ENCODE results near the gene MEP1A.
"Not testable (repeated sequence)": the region's sequence is repeated elsewhere in the genome, so short reads cannot be mapped to it uniquely, and the experiment has no call there.

MEP1A gene

GRCh38 chr6:46838033-46838432 is 44.8 kb downstream of the MEP1A start:
- no peak for DNase-seq

- DNase-seq = not testable (repeated sequence)
Measured at GRCh38 chr6:46842252-46842846, 49.2 kb downstream of the MEP1A start.

GRCh38 chr6:46845126-46845525 is 51.9 kb downstream of the MEP1A start:
- no peak for DNase-seq

- DNase-seq = peak; percentile 4 to 44 (median 28)
Measured at GRCh38 chr6:46848684-46849360, 55.6 kb downstream of the MEP1A start.

GRCh38 chr6:46849361-46849690 is 56.1 kb downstream of the MEP1A start:
- no peak for DNase-seq

- DNase-seq = no peak
Measured at GRCh38 chr6:46850792-46851191, 57.6 kb downstream of the MEP1A start.

GRCh38 chr6:46851576-46851975 is 58.4 kb downstream of the MEP1A start:
- not testable (repeated sequence) for DNase-seq

GRCh38 chr6:46855966-46856365 is 62.8 kb downstream of the MEP1A start:
- not testable (repeated sequence) for DNase-seq

GRCh38 chr6:46862381-46862780 is 69.2 kb downstream of the MEP1A start:
- DNase-seq = no peak

GRCh38 chr6:46863791-46864190 is 70.6 kb downstream of the MEP1A start:
- DNase-seq = no peak

- no peak for DNase-seq
Measured at GRCh38 chr6:46865221-46865620, 72.0 kb downstream of the MEP1A start.

GRCh38 chr6:46867411-46867810 is 74.2 kb downstream of the MEP1A start:
- DNase-seq = no peak

GRCh38 chr6:46876126-46876525 is 82.9 kb downstream of the MEP1A start:
- no peak for DNase-seq

GRCh38 chr6:46879003-46879402 is 85.8 kb downstream of the MEP1A start:
- DNase-seq = no peak

GRCh38 chr6:46882645-46883044 is 89.5 kb downstream of the MEP1A start:
- DNase-seq = no peak

GRCh38 chr6:46888031-46888430 is 94.8 kb downstream of the MEP1A start:
- DNase-seq = no peak

GRCh38 chr6:46888578-46888977 is 95.4 kb downstream of the MEP1A start:
- no peak for DNase-seq
